Gastroesophageal sphincter (tissue), 3 donors: ENCODE measurements around the gene DERA.

Experiments used
- EP300 ChIP-seq: sonication (generic); formaldehyde crosslinking; IDR thresholded peaks from one replicate; pipeline ENCODE4 v1.6.1; 2017; ENCODE audit warnings: antibody characterized with exemption, mild to moderate bottlenecking
- POLR2A ChIP-seq, 2 donors: fragments of 450-650 bp; IDR thresholded peaks; one replicate each; pipeline ENCODE4 v1.6.1; 2017; ENCODE audit warnings: antibody characterized with exemption in 2 of 2, mild to moderate bottlenecking in 2 of 2, moderate library complexity in 1 of 2
- TF ChIP-seq, protein P1 (sequence below), 4 experiments: fragments of 200-600 bp in 2 of 4; fragments of 450-650 bp in 2 of 4; sonication (generic) in 1 of 4; IDR thresholded peaks; one replicate each; pipeline ENCODE4 v1.5.1; 2017 to 2019; ENCODE audit warnings: antibody characterized with exemption in 4 of 4, mild to moderate bottlenecking in 2 of 4, moderate library complexity in 2 of 4

GRCh38 chr12:16034136-16034817, 123.1 kb downstream of the DERA start:
- TF ChIP-seq, protein P1, sequence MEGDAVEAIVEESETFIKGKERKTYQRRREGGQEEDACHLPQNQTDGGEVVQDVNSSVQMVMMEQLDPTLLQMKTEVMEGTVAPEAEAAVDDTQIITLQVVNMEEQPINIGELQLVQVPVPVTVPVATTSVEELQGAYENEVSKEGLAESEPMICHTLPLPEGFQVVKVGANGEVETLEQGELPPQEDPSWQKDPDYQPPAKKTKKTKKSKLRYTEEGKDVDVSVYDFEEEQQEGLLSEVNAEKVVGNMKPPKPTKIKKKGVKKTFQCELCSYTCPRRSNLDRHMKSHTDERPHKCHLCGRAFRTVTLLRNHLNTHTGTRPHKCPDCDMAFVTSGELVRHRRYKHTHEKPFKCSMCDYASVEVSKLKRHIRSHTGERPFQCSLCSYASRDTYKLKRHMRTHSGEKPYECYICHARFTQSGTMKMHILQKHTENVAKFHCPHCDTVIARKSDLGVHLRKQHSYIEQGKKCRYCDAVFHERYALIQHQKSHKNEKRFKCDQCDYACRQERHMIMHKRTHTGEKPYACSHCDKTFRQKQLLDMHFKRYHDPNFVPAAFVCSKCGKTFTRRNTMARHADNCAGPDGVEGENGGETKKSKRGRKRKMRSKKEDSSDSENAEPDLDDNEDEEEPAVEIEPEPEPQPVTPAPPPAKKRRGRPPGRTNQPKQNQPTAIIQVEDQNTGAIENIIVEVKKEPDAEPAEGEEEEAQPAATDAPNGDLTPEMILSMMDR (IDR thresholded peaks at IDR 0.05), result no peak
- no peak for TF ChIP-seq POLR2A (IDR thresholded peaks at IDR 0.05)
- no peak for TF ChIP-seq EP300
